GM12878 (cell line): ENCODE measurements around the gene MYOC. TPM values are rescaled to one million over a fixed set of nuclear protein-coding genes. Genes with fewer than 3 reads are reported as not detected.

Experiments
- ATAC-seq: fragments of 200-7000 bp; cut with Tn5 transposase; 3 replicates; pipeline ENCODE4 v1.9.1; 2020; ENCODE audit warnings: mild to moderate bottlenecking, moderate library complexity
- BruUV-seq: library from RNA; stranded (reverse); fragments of 400-500 nt; replicated peaks from 2 replicates; lab custom pipeline; 2021; lab: Mats Ljungman, UMichigan
- CTCF ChIA-PET: fragments of 300-600 bp; sonication (Branson Sonifier 250); formaldehyde crosslinking; extraction: SDS; loops from one replicate; lab custom pipeline; 2021; ENCODE audit warnings: inconsistent platforms; lab: Yijun Ruan, JAX
- POLR2A ChIA-PET: fragments of 350-600 bp; formaldehyde crosslinking; extraction: SDS; loops from one replicate; lab custom pipeline; 2021; ENCODE audit warnings: inconsistent platforms; lab: Charles Lee
- RAD21 ChIA-PET: fragments of 300-600 bp; sonication (Branson Sonifier 250); formaldehyde crosslinking; loops from one replicate; lab custom pipeline; 2023; ENCODE audit warnings: antibody characterized with exemption; ENCODE audit not compliant: unreplicated experiment; lab: Charles Lee
- SMC1A ChIA-PET: fragments of 300-600 bp; sonication (Branson Sonifier 250); formaldehyde crosslinking; loops from one replicate; lab custom pipeline; 2023; ENCODE audit not compliant: unreplicated experiment, uncharacterized antibody; lab: Charles Lee
- DNase-seq: peaks from one replicate; pipeline ENCODE4 v3.0.0-alpha.2; 2011; ENCODE audit warnings: low read depth, low spot score
- FAIRE-seq: peaks from 3 replicates; lab custom pipeline; 2011; peaks lifted over from hg19 to GRCh38; lab: Jason Lieb, UNC
- H2AFZ ChIP-seq: 2 replicates; pipeline ENCODE4 v1.6.0; 2011; ENCODE audit warnings: low read depth, low read length, control low read depth; ENCODE audit not compliant: control insufficient read depth
- H3K27ac ChIP-seq: 2 replicates; pipeline ENCODE4 v1.5.1; 2011; ENCODE audit warnings: control low read depth; ENCODE audit not compliant: control insufficient read depth, insufficient read depth
- H3K27me3 ChIP-seq, 2 experiments: replicated peaks in 1 of 2; 2 replicates each; pipeline versions ENCODE4 v1.6.0 to v1.6.1; 2011; ENCODE audit warnings: low read length in 1 of 2; ENCODE audit not compliant: control insufficient read depth in 2 of 2, insufficient read depth in 2 of 2
- H3K36me3 ChIP-seq, 2 experiments: 2 replicates each; pipeline ENCODE4 v1.5.1; 2011; ENCODE audit warnings: low read length in 1 of 2; ENCODE audit not compliant: control insufficient read depth in 2 of 2, insufficient read depth in 2 of 2
- H3K4me1 ChIP-seq: 2 replicates; pipeline ENCODE4 v1.6.1; 2011; ENCODE audit warnings: mild to moderate bottlenecking, low read length, moderate library complexity, mixed read lengths; ENCODE audit not compliant: control insufficient read depth, insufficient read depth
- H3K4me2 ChIP-seq: 2 replicates; pipeline ENCODE4 v1.6.0; 2011; ENCODE audit warnings: control low read depth; ENCODE audit not compliant: control insufficient read depth, insufficient read depth
- H3K4me3 ChIP-seq: fragments of 200-600 bp; sonication (generic); 2 replicates; pipeline ENCODE4 v1.5.1; 2016
- H3K79me2 ChIP-seq: 2 replicates; pipeline ENCODE4 v1.6.0; 2011; ENCODE audit warnings: low read length; ENCODE audit not compliant: control insufficient read depth, insufficient read depth
- H3K9ac ChIP-seq: 2 replicates; pipeline ENCODE4 v1.8.0; 2011; ENCODE audit warnings: low read length, control low read depth, mixed read lengths; ENCODE audit not compliant: control insufficient read depth, insufficient read depth
- H3K9me3 ChIP-seq: replicated peaks from 3 replicates; pipeline ENCODE4 v1.5.1; 2011; ENCODE audit warnings: mild to moderate bottlenecking, low read length; ENCODE audit not compliant: control insufficient read depth, insufficient read depth
- H4K20me1 ChIP-seq: 2 replicates; pipeline ENCODE4 v1.6.0; 2011; ENCODE audit not compliant: control insufficient read depth, insufficient read depth
- BHLHE40 ChIP-seq, 2 experiments: fragments of 450-650 bp in 1 of 2; IDR thresholded peaks; 2 replicates each; pipeline ENCODE4 v1.6.1; 2011 to 2017; ENCODE audit warnings: low read depth in 2 of 2, borderline replicate concordance in 1 of 2, improper control_type of control experiment in 1 of 2, low read length in 1 of 2, mild to moderate bottlenecking in 1 of 2
- SMARCA5 ChIP-seq: fragments of 450-650 bp; IDR thresholded peaks from 2 replicates; pipeline ENCODE4 v1.6.1; 2017; ENCODE audit warnings: mild to moderate bottlenecking
- WGBS: methylation state at CpG from one replicate; pipeline ENCODE4 v1.1.6; 2016; ENCODE audit warnings: low lambda C conversion rate; ENCODE audit not compliant: insufficient replicate concordance, insufficient coverage; ENCODE audit errors: missing lambda C conversion rate; 5-methylcytosine and 5-hydroxymethylcytosine counted together
- in situ Hi-C: fragments of 300-500 bp; cut with MboI; formaldehyde crosslinking; loops from 9 replicates; pipeline ENCODE4 v1.14.3; 2018; ENCODE audit warnings: mixed read lengths
- intact Hi-C: fragments of 100-400 bp; cut with micrococcal nuclease; formaldehyde crosslinking; loops from one replicate; pipeline ENCODE4 v1.14.2; 2022; ENCODE audit not compliant: unreplicated experiment
- polyA plus RNA-seq, 11 experiments: library from polyadenylated mRNA; depleted of rRNA in 4 of 11; unstranded in 6 of 11; stranded (reverse) in 5 of 11; fragments of >200 nt; fragmentation: Nextera tagmentation in 4 of 11; fragmentation: Illumina TruSeq in 1 of 11; extraction: Ambion mirVana in 4 of 11; extraction: Trizol in 1 of 11; gene quantifications; 1 replicate in 1 of 11; 2 replicates in 10 of 11; pipeline versions ENCODE4 v1.2.1 to v1.2.3, GENCODE V29; 2011 to 2016; ENCODE audit warnings: inconsistent platforms in 2 of 11, missing spikeins in 2 of 11, low read depth in 1 of 11
- total RNA-seq, 4 experiments: library from RNA; depleted of rRNA in 3 of 4; stranded (reverse); fragments of >200 nt in 3 of 4; fragmentation: Illumina TruSeq in 1 of 4; extraction: Trizol in 1 of 4; gene quantifications; 2 replicates each; pipeline versions ENCODE4 v1.2.1 to v1.2.3, GENCODE V29; 2013 to 2021
- TF ChIP-seq, protein P1 (sequence below): fragments of 450-650 bp; IDR thresholded peaks from 2 replicates; pipeline ENCODE4 v1.6.1; 2014; ENCODE audit warnings: mild to moderate bottlenecking
- TF ChIP-seq, protein P2 (sequence below): IDR thresholded peaks from 2 replicates; pipeline ENCODE4 v1.6.1; 2012; ENCODE audit warnings: low read depth, low read length, improper control_type of control experiment

The MYOC gene
- total and polyA plus RNA-seq, 10 of the 15 experiments (the other 5 are each of a cell fraction or from before 2014, with no cell fraction given): not detected

DNA sequence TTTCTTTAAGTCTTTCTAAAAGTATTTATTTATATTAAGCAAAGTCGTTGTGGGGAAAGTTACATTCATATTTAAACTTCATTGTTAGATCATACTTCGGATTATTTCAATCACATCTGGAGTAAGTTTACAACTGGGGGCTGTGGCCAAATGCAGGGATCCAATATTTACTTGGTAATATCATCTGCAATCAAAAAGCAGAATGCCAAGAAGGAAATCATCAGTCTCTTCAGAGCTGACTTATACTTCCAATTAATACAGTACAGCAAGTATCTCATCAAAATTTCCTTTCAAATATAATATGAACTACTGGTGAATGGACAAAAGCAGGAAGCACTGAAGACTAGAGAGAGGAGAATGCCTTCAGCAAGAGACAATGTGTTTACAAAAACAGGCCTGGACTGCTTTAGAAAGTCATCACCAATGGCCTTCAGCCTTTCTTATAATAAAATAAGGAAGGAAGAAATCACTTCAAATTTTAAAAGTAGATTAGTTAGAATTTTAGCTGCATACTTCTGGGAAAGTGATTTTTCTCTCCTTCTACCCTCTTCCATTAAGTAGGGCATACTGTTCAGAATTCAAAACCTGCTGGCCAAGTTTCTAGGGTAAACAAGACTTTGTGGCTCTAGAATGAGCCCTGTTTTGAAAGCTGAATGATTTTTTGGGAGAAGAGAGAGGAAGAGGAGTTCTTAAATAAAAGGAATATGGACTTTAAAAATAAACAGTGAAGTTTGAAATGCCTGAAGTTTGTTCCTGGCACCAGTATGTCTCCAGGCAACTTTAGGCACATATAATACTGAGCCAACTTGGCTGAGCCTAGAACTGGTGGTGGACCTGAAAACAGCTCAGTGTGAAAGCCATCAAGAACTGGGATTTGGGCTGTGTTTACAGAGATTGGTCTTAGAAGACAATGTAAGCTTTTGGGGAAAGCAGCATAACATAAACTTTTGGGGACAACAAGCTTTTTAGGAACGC lies 22.2 kb upstream of the MYOC start:
- H3K36me3 ChIP-seq: no peaks in the 10 kb centered on the region
- no peak overlapping the region for H2AFZ ChIP-seq
- ATAC-seq: no peak
- H3K4me2 ChIP-seq: no peak overlapping the region
- FAIRE-seq: no peak
- RAD21 ChIA-PET: no interaction called here
- POLR2A ChIA-PET: no interaction called here
- H3K4me1 ChIP-seq: no peaks in the 10 kb centered on the region
- DNase-seq: no peak
- H3K4me3 ChIP-seq: no peak overlapping the region
- SMC1A ChIA-PET: interaction anchor here (1.3 kb wide), 1 partner anchor 30 kb away, joined by 3 read pairs; no protein-coding TSS in a partner anchor
- H3K9me3 ChIP-seq: no peaks in the 10 kb centered on the region
- TF ChIP-seq, protein P1, sequence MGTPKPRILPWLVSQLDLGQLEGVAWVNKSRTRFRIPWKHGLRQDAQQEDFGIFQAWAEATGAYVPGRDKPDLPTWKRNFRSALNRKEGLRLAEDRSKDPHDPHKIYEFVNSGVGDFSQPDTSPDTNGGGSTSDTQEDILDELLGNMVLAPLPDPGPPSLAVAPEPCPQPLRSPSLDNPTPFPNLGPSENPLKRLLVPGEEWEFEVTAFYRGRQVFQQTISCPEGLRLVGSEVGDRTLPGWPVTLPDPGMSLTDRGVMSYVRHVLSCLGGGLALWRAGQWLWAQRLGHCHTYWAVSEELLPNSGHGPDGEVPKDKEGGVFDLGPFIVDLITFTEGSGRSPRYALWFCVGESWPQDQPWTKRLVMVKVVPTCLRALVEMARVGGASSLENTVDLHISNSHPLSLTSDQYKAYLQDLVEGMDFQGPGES: no peak
- TF ChIP-seq SMARCA5 (no peak), BHLHE40 (IDR thresholded peaks at IDR 0.05; ENCODE audit: borderline replicate concordance in 1 of 2, low read depth in 2 of 2, low read length in 1 of 2) (no peak)
- TF ChIP-seq, protein P2, sequence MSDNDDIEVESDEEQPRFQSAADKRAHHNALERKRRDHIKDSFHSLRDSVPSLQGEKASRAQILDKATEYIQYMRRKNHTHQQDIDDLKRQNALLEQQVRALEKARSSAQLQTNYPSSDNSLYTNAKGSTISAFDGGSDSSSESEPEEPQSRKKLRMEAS: no peak
- TF ChIP-seq, all 136 proteins: peak for 0
- H4K20me1 ChIP-seq: no peaks in the 10 kb centered on the region
- intact Hi-C loops (no loop called here), in situ Hi-C loops (no loop called here)
- no peak overlapping the region for H3K27ac ChIP-seq
- CTCF ChIA-PET: interaction anchor here (0.6 to 3.8 kb wide), 2 partner anchors 13 to 30 kb away, joined by 3 to 15 read pairs; no protein-coding TSS in a partner anchor
- no TSS peak for BruUV-seq
- H3K27me3 ChIP-seq: no peaks in the 10 kb centered on the region; a peak in 1 of 4 replicates
- 29% methylated on average over 3 of the region's 3 CpGs for WGBS
- no peaks in the 10 kb centered on the region for H3K79me2 ChIP-seq
- no peak overlapping the region for H3K9ac ChIP-seq
